Peyer's patch (tissue), 4 donors: ENCODE data around the gene ZNF507. TPM values are rescaled to one million over a fixed set of nuclear protein-coding genes. Genes with fewer than 3 reads are reported as not detected.
A peak's percentile ranks its signal among the peaks of the same experiment; 100 is the strongest.

Source experiments
- DNase-seq, 3 donors: peaks; one replicate each; pipeline ENCODE4 v3.0.0-alpha.2; 2017 to 2019
- H3K27ac ChIP-seq, 4 donors: fragments of 200-600 bp; sonication (generic); one replicate each; pipeline ENCODE4 v1.5.1; 2016 to 2019
- H3K27me3 ChIP-seq, 2 donors: fragments of 200-600 bp; sonication (generic); one replicate each; pipeline ENCODE4 v1.5.1; 2019
- H3K36me3 ChIP-seq, 3 donors: fragments of 200-600 bp; sonication (generic); one replicate each; pipeline ENCODE4 v1.5.1; 2016 to 2019
- H3K4me1 ChIP-seq, 4 donors: fragments of 200-600 bp; sonication (generic); one replicate each; pipeline ENCODE4 v1.5.1; 2016 to 2019
- H3K4me3 ChIP-seq, 4 donors: fragments of 200-600 bp; sonication (generic); 1 replicate in 3 of 4; 2 replicates in 1 of 4; pipeline ENCODE4 v1.5.1; 2016 to 2019; ENCODE audit warnings: mild to moderate bottlenecking in 1 of 4
- H3K9me3 ChIP-seq, 4 donors: fragments of 200-600 bp; sonication (generic); one replicate each; pipeline ENCODE4 v1.5.1; 2016 to 2019; ENCODE audit warnings: mild to moderate bottlenecking in 1 of 4
- POLR2A ChIP-seq, 2 donors: fragments of 450-650 bp; IDR thresholded peaks; one replicate each; pipeline ENCODE4 v1.5.1; 2017; ENCODE audit warnings: antibody characterized with exemption in 2 of 2, mild to moderate bottlenecking in 2 of 2, moderate library complexity in 2 of 2
- total RNA-seq, 4 donors: library from RNA; depleted of rRNA; stranded (reverse); fragments of >200 nt; gene quantifications; one replicate each; pipeline ENCODE4 v1.1.0, GENCODE V29; 2016
- TF ChIP-seq, protein P1 (sequence below), 6 experiments: fragments of 450-650 bp in 4 of 6; fragments of 200-600 bp in 2 of 6; sonication (generic) in 1 of 6; IDR thresholded peaks; one replicate each; pipeline ENCODE4 v1.5.1; 2017 to 2019; ENCODE audit warnings: antibody characterized with exemption in 6 of 6, mild to moderate bottlenecking in 3 of 6, moderate library complexity in 1 of 6

ZNF507 gene
- total RNA-seq, 4 donors from 2014 or later: 28.2 to 43.7 (median 34.2) TPM

DNA sequence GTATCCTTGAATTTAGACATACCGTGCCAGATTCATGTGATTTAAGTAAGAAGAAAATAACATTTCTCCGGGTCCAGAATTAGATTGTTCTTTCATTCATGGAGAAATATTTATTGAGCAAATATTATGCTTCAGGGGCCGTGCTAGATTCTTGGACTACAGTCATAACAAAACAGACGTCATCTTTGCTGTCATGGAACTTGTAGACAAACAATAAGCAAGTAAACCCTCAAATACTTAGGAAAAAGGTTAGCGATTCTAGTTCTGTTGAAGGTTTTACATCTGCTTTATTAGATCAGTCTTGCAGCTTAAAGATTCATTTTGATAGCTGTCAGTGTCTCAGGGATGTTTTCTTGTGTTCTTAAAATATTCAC lies 16.9 kb downstream of the ZNF507 start:
- H3K27ac ChIP-seq: no peak overlapping the region
- no peaks in the 10 kb centered on the region for H3K9me3 ChIP-seq
- H3K4me1 ChIP-seq: peaks cover 0 to 17% (median 0%) of the 10 kb centered on the region in 4 donors
- H3K36me3 ChIP-seq: peaks cover 0 to 76% (median 0%) of the 10 kb centered on the region in 3 donors
- no peak overlapping the region for H3K4me3 ChIP-seq
- no peak for DNase-seq
- TF ChIP-seq POLR2A (IDR thresholded peaks at IDR 0.05): no peak
- TF ChIP-seq, protein P1, sequence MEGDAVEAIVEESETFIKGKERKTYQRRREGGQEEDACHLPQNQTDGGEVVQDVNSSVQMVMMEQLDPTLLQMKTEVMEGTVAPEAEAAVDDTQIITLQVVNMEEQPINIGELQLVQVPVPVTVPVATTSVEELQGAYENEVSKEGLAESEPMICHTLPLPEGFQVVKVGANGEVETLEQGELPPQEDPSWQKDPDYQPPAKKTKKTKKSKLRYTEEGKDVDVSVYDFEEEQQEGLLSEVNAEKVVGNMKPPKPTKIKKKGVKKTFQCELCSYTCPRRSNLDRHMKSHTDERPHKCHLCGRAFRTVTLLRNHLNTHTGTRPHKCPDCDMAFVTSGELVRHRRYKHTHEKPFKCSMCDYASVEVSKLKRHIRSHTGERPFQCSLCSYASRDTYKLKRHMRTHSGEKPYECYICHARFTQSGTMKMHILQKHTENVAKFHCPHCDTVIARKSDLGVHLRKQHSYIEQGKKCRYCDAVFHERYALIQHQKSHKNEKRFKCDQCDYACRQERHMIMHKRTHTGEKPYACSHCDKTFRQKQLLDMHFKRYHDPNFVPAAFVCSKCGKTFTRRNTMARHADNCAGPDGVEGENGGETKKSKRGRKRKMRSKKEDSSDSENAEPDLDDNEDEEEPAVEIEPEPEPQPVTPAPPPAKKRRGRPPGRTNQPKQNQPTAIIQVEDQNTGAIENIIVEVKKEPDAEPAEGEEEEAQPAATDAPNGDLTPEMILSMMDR (IDR thresholded peaks at IDR 0.05): no peak
- H3K27me3 ChIP-seq: no peaks in the 10 kb centered on the region

GRCh38 chr19:32363175-32363574 lies 17.8 kb downstream of the ZNF507 start:
- no peaks in the 10 kb centered on the region for H3K27me3 ChIP-seq
- no peak for DNase-seq
- H3K4me1 ChIP-seq: peaks cover 0 to 17% (median 0%) of the 10 kb centered on the region in 4 donors
- peaks cover 0 to 69% (median 0%) of the 10 kb centered on the region in 3 donors for H3K36me3 ChIP-seq
- TF ChIP-seq, protein P1 (IDR thresholded peaks at IDR 0.05): no peak
- no peak for TF ChIP-seq POLR2A (IDR thresholded peaks at IDR 0.05)
- no peak overlapping the region for H3K4me3 ChIP-seq
- peak overlapping the region in 1 of 4 donors; percentile 23 for H3K27ac ChIP-seq
- no peaks in the 10 kb centered on the region for H3K9me3 ChIP-seq

DNA sequence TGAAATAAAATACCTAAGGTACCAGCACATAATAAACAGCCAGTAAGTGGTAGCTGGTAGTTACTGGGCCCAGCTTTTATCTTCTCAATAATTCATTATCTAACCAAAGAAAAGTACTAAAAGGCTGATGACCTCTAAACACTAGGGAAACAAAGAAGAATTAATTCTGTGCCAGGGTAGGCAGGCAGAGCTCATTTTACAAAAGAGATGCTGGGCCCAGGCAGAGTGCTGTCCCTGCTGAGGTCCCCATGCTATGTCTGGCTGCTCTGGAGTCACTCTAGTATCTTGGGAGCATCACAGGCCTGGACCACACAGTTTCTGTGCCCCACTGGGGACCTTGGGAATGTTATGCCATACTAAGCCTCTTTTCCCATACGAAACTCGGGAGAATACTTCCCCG lies 18.2 kb downstream of the ZNF507 start:
- TF ChIP-seq, protein P1 (IDR thresholded peaks at IDR 0.05): no peak
- TF ChIP-seq POLR2A (IDR thresholded peaks at IDR 0.05): no peak
- Histone ChIP-seq H3K27ac (peak overlapping the region in 1 of 4 donors; percentile 23), H3K9me3 (no peaks in the 10 kb centered on the region), H3K27me3 (no peaks in the 10 kb centered on the region), H3K4me3 (no peak overlapping the region), H3K4me1 (peaks cover 0 to 17% (median 0%) of the 10 kb centered on the region in 4 donors), H3K36me3 (peaks cover 0 to 64% (median 0%) of the 10 kb centered on the region in 3 donors)
- no peak for DNase-seq

DNA sequence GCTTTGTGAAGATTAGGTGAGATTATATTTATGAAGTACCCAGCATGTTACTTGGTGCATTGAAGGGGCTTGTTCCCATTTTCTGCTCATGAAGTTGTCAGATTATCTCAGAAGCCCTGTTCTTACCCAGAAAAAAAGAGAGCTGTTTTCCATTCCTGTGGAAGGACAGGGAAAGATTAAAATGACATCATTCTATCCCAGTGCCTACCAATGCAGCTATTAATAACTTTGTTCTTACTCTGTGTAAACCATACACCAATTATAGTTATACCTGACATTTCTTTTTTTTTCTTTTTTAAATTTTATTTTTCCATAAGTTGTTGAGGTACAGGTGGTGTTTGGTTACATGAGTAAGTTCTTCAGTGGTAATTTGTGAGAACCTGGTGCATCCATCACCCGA lies 18.6 kb downstream of the ZNF507 start:
- no peak for TF ChIP-seq POLR2A (IDR thresholded peaks at IDR 0.05)
- TF ChIP-seq, protein P1 (IDR thresholded peaks at IDR 0.05): no peak
- Histone ChIP-seq H3K27ac (peak overlapping the region in 1 of 4 donors; percentile 23), H3K36me3 (peaks cover 0 to 60% (median 0%) of the 10 kb centered on the region in 3 donors), H3K4me3 (no peak overlapping the region), H3K27me3 (no peaks in the 10 kb centered on the region), H3K9me3 (no peaks in the 10 kb centered on the region), H3K4me1 (peaks cover 0 to 17% (median 0%) of the 10 kb centered on the region in 4 donors)
- no peak for DNase-seq

DNA sequence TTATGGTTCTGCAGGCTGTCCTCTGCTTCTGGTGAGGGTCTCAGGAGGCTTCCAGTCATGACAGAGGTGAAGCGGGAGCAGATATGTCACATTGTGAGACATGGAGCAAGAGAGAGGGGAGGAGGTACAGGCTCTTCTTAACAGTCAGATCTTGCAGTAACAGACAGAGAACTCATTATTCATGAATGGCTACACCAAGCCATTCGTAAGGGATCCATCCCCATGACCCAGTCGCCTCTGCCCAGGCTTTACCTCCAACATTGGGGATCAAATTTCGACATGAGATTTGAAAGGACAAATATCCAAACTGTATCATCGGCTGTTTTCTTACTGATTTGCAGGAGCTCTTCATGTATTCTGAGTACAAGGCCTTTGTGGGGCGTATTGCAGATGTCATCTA lies 21.7 kb downstream of the ZNF507 start:
- Histone ChIP-seq H3K27ac (no peak overlapping the region), H3K27me3 (no peaks in the 10 kb centered on the region)
- TF ChIP-seq POLR2A (IDR thresholded peaks at IDR 0.05): no peak
- TF ChIP-seq, protein P1 (IDR thresholded peaks at IDR 0.05): no peak

More for the DNA sequence above, 21.7 kb downstream of the ZNF507 start:
- Histone ChIP-seq H3K9me3 (no peaks in the 10 kb centered on the region), H3K36me3 (peaks cover 0 to 40% (median 0%) of the 10 kb centered on the region in 3 donors), H3K4me3 (no peak overlapping the region), H3K4me1 (peaks cover 0 to 14% (median 0%) of the 10 kb centered on the region in 4 donors)
- DNase-seq: no peak
